ENCODE measurements around the gene FHDC1. TPM values are rescaled to one million over a fixed set of nuclear protein-coding genes. Genes with fewer than 3 reads are reported as not detected.

Gene FHDC1
- total RNA-seq, 1 donor from 2014 or later = 3.7 TPM

GRCh38 chr4:152964335-152964734 is 28.2 kb downstream of the FHDC1 start:
- Histone ChIP-seq H3K27ac (ENCODE audit: low read depth, low read length) (no peak overlapping the region), H3K4me1 (ENCODE audit: control insufficient read depth in 3 of 3, insufficient read depth in 3 of 3, low read length in 3 of 3) (no peaks in the 10 kb centered on the region), H3K9me3 (ENCODE audit: control insufficient read depth in 3 of 3, low read length in 3 of 3) (no peaks in the 10 kb centered on the region), H3K36me3 (ENCODE audit: control insufficient read depth in 3 of 3, insufficient read depth in 3 of 3, low read length in 3 of 3) (peaks cover 0 to 9% (median 0%) of the 10 kb centered on the region in 3 donors), H3K27me3 (ENCODE audit: control insufficient read depth in 3 of 3, insufficient read depth in 3 of 3, low read length in 3 of 3) (no peaks in the 10 kb centered on the region), H3K4me3 (ENCODE audit: low read length in 3 of 3) (no peak overlapping the region), H3K9ac (ENCODE audit: low read depth in 1 of 3, low read length in 3 of 3) (no peak overlapping the region)

GRCh38 chr4:152965611-152966010 is 29.5 kb downstream of the FHDC1 start:
- H3K4me1 ChIP-seq (ENCODE audit: control insufficient read depth in 3 of 3, insufficient read depth in 3 of 3, low read length in 3 of 3) = no peaks in the 10 kb centered on the region
- no peaks in the 10 kb centered on the region for H3K9me3 ChIP-seq (ENCODE audit: control insufficient read depth in 3 of 3, low read length in 3 of 3)
- H3K36me3 ChIP-seq (ENCODE audit: control insufficient read depth in 3 of 3, insufficient read depth in 3 of 3, low read length in 3 of 3) = peaks cover 0 to 10% (median 0%) of the 10 kb centered on the region in 3 donors
- H3K27ac ChIP-seq (ENCODE audit: low read depth, low read length) = no peak overlapping the region
- H3K27me3 ChIP-seq (ENCODE audit: control insufficient read depth in 3 of 3, insufficient read depth in 3 of 3, low read length in 3 of 3) = no peaks in the 10 kb centered on the region
- H3K9ac ChIP-seq (ENCODE audit: low read depth in 1 of 3, low read length in 3 of 3) = no peak overlapping the region
- no peak overlapping the region for H3K4me3 ChIP-seq (ENCODE audit: low read length in 3 of 3)

DNA sequence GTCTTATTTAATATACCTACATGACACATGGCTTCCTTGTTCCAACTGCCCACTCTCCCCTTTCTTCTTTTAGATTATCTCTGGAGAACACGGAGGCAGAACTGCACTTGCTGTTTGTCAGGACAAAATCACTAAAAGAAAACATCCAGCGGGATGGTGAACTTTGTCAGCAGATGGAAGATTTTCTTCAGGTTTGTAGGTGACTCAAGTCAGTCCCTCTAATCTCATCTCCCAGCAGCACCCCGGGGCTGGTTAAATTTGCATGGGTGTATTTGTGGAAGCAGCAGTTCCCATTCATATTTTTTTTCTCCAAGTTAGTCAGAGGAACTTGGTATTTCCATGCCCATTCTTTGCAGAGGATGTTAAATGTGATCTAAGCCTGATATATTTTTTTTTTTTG is 31.8 kb downstream of the FHDC1 start:
- no peaks in the 10 kb centered on the region for H3K27me3 ChIP-seq (ENCODE audit: control insufficient read depth in 3 of 3, insufficient read depth in 3 of 3, low read length in 3 of 3)
- H3K36me3 ChIP-seq (ENCODE audit: control insufficient read depth in 3 of 3, insufficient read depth in 3 of 3, low read length in 3 of 3) = peaks cover 0 to 10% (median 0%) of the 10 kb centered on the region in 3 donors
- no peak overlapping the region for H3K4me3 ChIP-seq (ENCODE audit: low read length in 3 of 3)
- no peak overlapping the region for H3K9ac ChIP-seq (ENCODE audit: low read depth in 1 of 3, low read length in 3 of 3)
- H3K9me3 ChIP-seq (ENCODE audit: control insufficient read depth in 3 of 3, low read length in 3 of 3) = no peaks in the 10 kb centered on the region
- no peaks in the 10 kb centered on the region for H3K4me1 ChIP-seq (ENCODE audit: control insufficient read depth in 3 of 3, insufficient read depth in 3 of 3, low read length in 3 of 3)
- H3K27ac ChIP-seq (ENCODE audit: low read depth, low read length) = no peak overlapping the region

- peaks cover 2 to 4% (median 4%) of the 10 kb centered on the region in 3 donors for H3K4me1 ChIP-seq (ENCODE audit: control insufficient read depth in 3 of 3, insufficient read depth in 3 of 3, low read length in 3 of 3)
- H3K9ac ChIP-seq (ENCODE audit: low read depth in 1 of 3, low read length in 3 of 3) = no peak overlapping the region
- no peaks in the 10 kb centered on the region for H3K9me3 ChIP-seq (ENCODE audit: control insufficient read depth in 3 of 3, low read length in 3 of 3)
- no peak overlapping the region for H3K27ac ChIP-seq (ENCODE audit: low read depth, low read length)
- no peak overlapping the region for H3K4me3 ChIP-seq (ENCODE audit: low read length in 3 of 3)
- H3K36me3 ChIP-seq (ENCODE audit: control insufficient read depth in 3 of 3, insufficient read depth in 3 of 3, low read length in 3 of 3) = peaks cover 0 to 9% (median 0%) of the 10 kb centered on the region in 3 donors
- no peaks in the 10 kb centered on the region for H3K27me3 ChIP-seq (ENCODE audit: control insufficient read depth in 3 of 3, insufficient read depth in 3 of 3, low read length in 3 of 3)
These were observed 32.8 kb downstream of the FHDC1 start for GRCh38 chr4:152968806-152969394.

GRCh38 chr4:152970102-152970820 is 34.1 kb downstream of the FHDC1 start:
- Histone ChIP-seq H3K4me3 (ENCODE audit: low read length in 3 of 3) (no peak overlapping the region), H3K27ac (ENCODE audit: low read depth, low read length) (no peak overlapping the region), H3K4me1 (ENCODE audit: control insufficient read depth in 3 of 3, insufficient read depth in 3 of 3, low read length in 3 of 3) (peaks cover 3 to 10% (median 4%) of the 10 kb centered on the region in 3 donors), H3K9ac (ENCODE audit: low read depth in 1 of 3, low read length in 3 of 3) (no peak overlapping the region), H3K9me3 (ENCODE audit: control insufficient read depth in 3 of 3, low read length in 3 of 3) (no peaks in the 10 kb centered on the region), H3K27me3 (ENCODE audit: control insufficient read depth in 3 of 3, insufficient read depth in 3 of 3, low read length in 3 of 3) (no peaks in the 10 kb centered on the region), H3K36me3 (ENCODE audit: control insufficient read depth in 3 of 3, insufficient read depth in 3 of 3, low read length in 3 of 3) (peaks cover 0 to 4% (median 0%) of the 10 kb centered on the region in 3 donors)

DNA sequence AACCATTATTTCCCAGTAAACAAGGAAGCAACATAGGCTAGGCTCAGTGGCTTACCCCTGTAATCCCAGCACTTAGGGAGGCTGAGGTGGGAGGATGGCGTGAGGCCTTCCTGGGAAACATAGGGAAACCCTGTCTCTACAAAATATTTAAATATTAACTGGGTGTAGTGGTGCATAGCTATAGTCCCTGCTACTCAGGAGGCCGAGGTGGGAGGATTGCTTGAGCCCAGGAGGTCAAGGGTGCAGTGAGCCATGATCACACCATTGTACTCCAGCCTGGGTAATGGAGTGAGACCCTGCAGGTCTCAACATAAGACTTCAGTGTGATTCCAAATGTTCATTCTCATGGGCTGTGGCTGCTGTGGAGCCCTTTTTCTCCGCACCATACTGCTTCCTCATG is 34.9 kb downstream of the FHDC1 start:
- Histone ChIP-seq H3K4me3 (ENCODE audit: low read length in 3 of 3) (no peak overlapping the region), H3K36me3 (ENCODE audit: control insufficient read depth in 3 of 3, insufficient read depth in 3 of 3, low read length in 3 of 3) (peaks cover 0 to 2% (median 0%) of the 10 kb centered on the region in 3 donors), H3K4me1 (ENCODE audit: control insufficient read depth in 3 of 3, insufficient read depth in 3 of 3, low read length in 3 of 3) (peaks cover 3 to 10% (median 4%) of the 10 kb centered on the region in 3 donors), H3K27ac (ENCODE audit: low read depth, low read length) (no peak overlapping the region), H3K9ac (ENCODE audit: low read depth in 1 of 3, low read length in 3 of 3) (no peak overlapping the region), H3K27me3 (ENCODE audit: control insufficient read depth in 3 of 3, insufficient read depth in 3 of 3, low read length in 3 of 3) (no peaks in the 10 kb centered on the region), H3K9me3 (ENCODE audit: control insufficient read depth in 3 of 3, low read length in 3 of 3) (no peaks in the 10 kb centered on the region)

DNA sequence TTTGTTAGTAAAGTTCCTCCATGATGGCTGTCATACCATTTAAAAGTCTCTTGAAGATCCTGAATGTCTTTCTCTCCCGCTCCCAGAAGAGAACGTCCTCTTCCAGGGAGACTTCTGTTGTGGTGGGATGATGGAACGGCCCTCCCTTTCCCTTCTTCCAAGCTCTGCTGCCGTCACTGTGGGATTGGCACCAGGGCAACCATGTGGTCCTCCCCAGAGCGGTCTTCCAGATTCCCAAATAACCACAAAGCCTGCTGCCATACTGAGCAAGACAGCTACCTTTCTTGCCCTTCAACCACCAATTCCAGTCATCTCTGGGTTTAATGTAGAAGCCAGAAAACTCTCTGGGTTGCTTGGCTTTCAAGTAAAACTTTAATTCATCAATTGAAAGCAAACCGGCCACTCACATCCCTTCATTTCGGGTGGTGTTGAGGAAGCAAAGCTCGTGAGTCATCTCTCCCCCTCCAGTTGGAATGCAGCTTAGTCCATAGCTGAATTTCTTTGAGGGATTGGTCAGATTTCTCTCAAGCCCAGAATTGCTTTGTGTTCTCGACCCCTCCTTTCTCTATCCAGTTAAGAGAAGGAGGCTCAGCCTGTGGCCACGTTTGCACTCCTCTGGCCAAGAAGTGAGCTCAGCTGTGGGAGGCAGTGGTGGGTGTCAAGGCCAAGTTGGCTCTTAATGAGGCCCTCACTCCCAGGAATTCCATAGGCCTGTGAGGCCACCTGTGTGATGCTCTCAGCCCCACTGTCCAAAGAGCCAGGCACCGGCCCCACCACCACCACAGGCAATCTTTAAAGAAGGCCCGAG is 36.9 kb downstream of the FHDC1 start:
- Histone ChIP-seq H3K9me3 (ENCODE audit: control insufficient read depth in 3 of 3, low read length in 3 of 3) (no peaks in the 10 kb centered on the region), H3K9ac (ENCODE audit: low read depth in 1 of 3, low read length in 3 of 3) (no peak overlapping the region), H3K27me3 (ENCODE audit: control insufficient read depth in 3 of 3, insufficient read depth in 3 of 3, low read length in 3 of 3) (no peaks in the 10 kb centered on the region), H3K27ac (ENCODE audit: low read depth, low read length) (peak overlapping the region; percentile 19), H3K36me3 (ENCODE audit: control insufficient read depth in 3 of 3, insufficient read depth in 3 of 3, low read length in 3 of 3) (peaks cover 0 to 2% (median 0%) of the 10 kb centered on the region in 3 donors), H3K4me3 (ENCODE audit: low read length in 3 of 3) (no peak overlapping the region), H3K4me1 (ENCODE audit: control insufficient read depth in 3 of 3, insufficient read depth in 3 of 3, low read length in 3 of 3) (peaks cover 3 to 10% (median 4%) of the 10 kb centered on the region in 3 donors)

DNA sequence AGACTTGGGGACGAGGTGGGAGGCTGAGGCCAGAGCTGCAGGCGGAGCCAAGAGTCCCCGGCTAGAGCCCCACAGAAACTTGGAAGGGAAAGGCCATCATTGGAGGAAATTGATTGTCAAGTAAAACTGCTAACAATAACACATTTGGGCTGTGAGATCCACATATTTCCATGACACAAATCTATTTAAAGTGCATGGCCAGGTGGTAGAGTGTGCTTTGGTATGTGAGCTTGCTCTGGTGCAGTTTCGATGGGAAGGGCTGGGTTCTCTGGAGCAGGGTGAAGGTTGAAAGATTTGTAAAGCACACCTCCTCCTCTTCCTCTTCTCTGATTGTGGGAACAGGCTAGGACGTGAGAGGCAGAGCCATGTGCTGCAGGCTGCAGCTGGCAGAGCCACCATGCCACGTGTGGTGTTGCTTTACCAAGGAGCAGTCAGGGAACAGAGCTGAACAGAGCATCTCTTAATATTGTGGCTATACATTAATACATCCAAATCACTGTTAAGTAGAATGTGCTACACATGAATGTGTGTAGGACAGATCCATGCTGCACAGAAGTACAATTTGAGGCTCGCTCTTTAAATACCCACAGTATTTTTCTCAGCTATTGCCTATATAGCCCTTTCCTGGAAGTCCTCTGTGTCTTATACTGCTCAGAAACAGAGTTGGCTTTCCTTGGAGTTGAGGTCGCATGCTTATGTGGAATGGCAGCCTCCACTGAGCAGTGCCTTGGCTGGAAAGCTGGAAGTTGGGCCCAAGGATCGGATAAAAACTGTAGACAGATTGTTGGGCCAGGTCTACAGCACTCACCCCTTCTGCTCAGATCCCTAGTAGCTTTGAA is 37.7 kb downstream of the FHDC1 start:
- Histone ChIP-seq H3K36me3 (ENCODE audit: control insufficient read depth in 3 of 3, insufficient read depth in 3 of 3, low read length in 3 of 3) (peaks cover 0 to 2% (median 0%) of the 10 kb centered on the region in 3 donors), H3K4me3 (ENCODE audit: low read length in 3 of 3) (no peak overlapping the region), H3K27ac (ENCODE audit: low read depth, low read length) (no peak overlapping the region), H3K9me3 (ENCODE audit: control insufficient read depth in 3 of 3, low read length in 3 of 3) (no peaks in the 10 kb centered on the region), H3K27me3 (ENCODE audit: control insufficient read depth in 3 of 3, insufficient read depth in 3 of 3, low read length in 3 of 3) (no peaks in the 10 kb centered on the region), H3K9ac (ENCODE audit: low read depth in 1 of 3, low read length in 3 of 3) (no peak overlapping the region), H3K4me1 (ENCODE audit: control insufficient read depth in 3 of 3, insufficient read depth in 3 of 3, low read length in 3 of 3) (peaks cover 3 to 10% (median 4%) of the 10 kb centered on the region in 3 donors)

GRCh38 chr4:152974468-152975379 is 38.6 kb downstream of the FHDC1 start:
- peaks cover 3 to 10% (median 4%) of the 10 kb centered on the region in 3 donors for H3K4me1 ChIP-seq (ENCODE audit: control insufficient read depth in 3 of 3, insufficient read depth in 3 of 3, low read length in 3 of 3)
- H3K9ac ChIP-seq (ENCODE audit: low read depth in 1 of 3, low read length in 3 of 3) = no peak overlapping the region
- H3K27ac ChIP-seq (ENCODE audit: low read depth, low read length) = no peak overlapping the region
- H3K27me3 ChIP-seq (ENCODE audit: control insufficient read depth in 3 of 3, insufficient read depth in 3 of 3, low read length in 3 of 3) = no peaks in the 10 kb centered on the region
- no peaks in the 10 kb centered on the region for H3K9me3 ChIP-seq (ENCODE audit: control insufficient read depth in 3 of 3, low read length in 3 of 3)
- H3K36me3 ChIP-seq (ENCODE audit: control insufficient read depth in 3 of 3, insufficient read depth in 3 of 3, low read length in 3 of 3) = peaks cover 0 to 2% (median 0%) of the 10 kb centered on the region in 3 donors
- no peak overlapping the region for H3K4me3 ChIP-seq (ENCODE audit: low read length in 3 of 3)
